Hepatocyte (in vitro differentiated cells): ENCODE data around the gene CATSPER1.

Experiments
- CTCF ChIP-seq: fragments of 200-600 bp; sonication (generic); IDR thresholded peaks from 2 replicates; pipeline ENCODE4 v1.5.1; 2016; ENCODE audit warnings: antibody characterized with exemption, mild to moderate bottlenecking; ENCODE audit not compliant: poor library complexity
- EZH2 ChIP-seq: fragments of 200-600 bp; sonication (generic); IDR thresholded peaks from 2 replicates; pipeline ENCODE4 v1.6.1; 2016; ENCODE audit warnings: antibody characterized with exemption, mild to moderate bottlenecking, borderline replicate concordance
- EZH2phosphoT487 ChIP-seq: fragments of 200-600 bp; sonication (generic); IDR thresholded peaks from one replicate; pipeline ENCODE4 v1.6.1; 2018; ENCODE audit warnings: antibody characterized with exemption, mild to moderate bottlenecking, low read depth, moderate library complexity; ENCODE audit not compliant: unreplicated experiment, severe bottlenecking

GRCh38 chr11:66047541-66048365, 21.5 kb upstream of the CATSPER1 start:
- TF ChIP-seq EZH2 (no peak), CTCF (no peak), EZH2phosphoT487 (no peak)
